Activated CD4-positive, alpha-beta T cell treated with anti-CD3 and anti-CD28 coated beads, Interleukin-2, Interleukin-6, amounts not matched to agents 100 ng/mL and 50 ng/mL, durations not matched to agents 16 hours and 8 hours (primary cell): Measurements from ENCODE around the gene CEACAM8.
"Not testable (repeated sequence)": the region's sequence is repeated elsewhere in the genome, so short reads cannot be mapped to it uniquely, and the experiment has no call there.

Experiments used
- DNase-seq: peaks from one replicate; pipeline ENCODE4 v3.0.0-alpha.2; 2020

CEACAM8 gene

DNA sequence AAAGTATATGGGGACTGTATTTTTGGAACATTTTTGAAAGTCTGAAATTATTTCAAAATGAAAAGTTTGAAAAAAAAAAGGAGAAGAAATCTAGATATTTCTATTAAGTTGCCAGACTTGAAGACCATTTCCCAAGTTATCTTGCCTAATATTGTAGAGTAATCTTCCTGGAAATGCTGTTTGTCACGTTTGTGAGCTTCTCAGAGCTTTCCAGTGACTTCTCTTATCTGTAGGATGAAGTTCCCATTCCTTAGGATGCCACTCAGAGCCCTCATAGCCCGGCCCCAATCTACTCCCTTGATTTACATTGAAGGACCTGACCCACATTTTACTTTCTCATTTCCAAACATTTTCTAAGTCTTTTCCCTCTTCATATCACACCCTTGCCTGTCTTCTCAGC lies 23.6 kb downstream of the CEACAM8 start:
- DNase-seq = no peak

DNA sequence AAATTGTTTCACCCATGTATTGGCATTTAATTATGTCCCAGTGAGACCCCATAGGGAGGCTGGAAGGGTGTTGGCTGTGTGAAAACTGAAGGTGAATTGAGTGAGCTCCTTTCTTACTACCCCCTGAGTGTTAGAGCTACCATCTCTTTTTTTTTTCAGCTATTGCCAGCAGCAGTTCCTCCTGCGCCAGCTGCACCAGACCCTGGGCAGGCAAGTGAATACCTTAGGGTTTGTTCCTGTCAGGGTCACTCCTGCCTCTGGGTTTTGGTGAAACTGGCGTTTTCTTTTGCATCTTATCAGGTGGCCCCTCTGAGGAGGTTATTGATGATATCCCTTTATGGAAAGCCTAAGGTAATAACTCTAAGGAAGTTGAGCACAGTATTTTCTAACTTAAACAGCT lies 25.5 kb downstream of the CEACAM8 start:
- no peak for DNase-seq

DNA sequence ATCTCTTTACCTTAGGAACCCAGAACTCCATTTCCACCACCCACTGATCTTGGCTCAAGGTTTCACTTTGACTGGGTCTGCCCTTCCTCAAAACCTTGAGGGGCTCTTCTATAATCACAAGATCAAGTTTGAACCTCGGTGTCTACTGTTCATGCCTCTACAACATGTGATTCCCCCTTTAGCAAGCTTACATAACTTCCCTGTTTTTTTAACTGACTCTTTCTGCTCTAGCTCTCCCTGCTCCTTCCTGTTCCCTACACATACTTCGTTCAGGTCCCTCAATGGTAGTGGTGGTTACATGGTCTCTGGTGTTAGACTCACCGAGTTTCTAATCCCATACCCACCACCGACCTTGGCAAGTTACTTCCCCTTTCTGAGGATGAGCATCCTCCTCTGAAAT lies 26.7 kb downstream of the CEACAM8 start:
- DNase-seq = no peak

DNA sequence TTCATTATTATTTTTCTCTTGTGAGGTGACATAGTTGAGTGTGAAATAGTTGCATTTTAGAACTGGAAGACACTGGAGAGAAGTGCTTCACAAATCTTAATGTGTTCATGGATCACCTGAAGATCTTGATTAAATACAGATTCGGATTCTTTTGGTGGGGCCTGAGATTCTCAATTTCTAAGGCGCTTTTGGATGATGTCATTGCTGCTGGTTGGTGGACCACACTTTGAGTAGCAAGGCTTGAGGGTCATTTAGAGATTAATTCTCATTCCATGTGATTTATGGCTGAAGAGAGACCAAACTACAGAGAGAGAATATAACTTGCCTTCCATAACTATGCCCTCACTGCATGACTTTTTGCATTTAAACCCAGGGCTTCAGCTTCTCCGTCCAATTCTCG lies 27.2 kb downstream of the CEACAM8 start:
- no peak for DNase-seq

DNA sequence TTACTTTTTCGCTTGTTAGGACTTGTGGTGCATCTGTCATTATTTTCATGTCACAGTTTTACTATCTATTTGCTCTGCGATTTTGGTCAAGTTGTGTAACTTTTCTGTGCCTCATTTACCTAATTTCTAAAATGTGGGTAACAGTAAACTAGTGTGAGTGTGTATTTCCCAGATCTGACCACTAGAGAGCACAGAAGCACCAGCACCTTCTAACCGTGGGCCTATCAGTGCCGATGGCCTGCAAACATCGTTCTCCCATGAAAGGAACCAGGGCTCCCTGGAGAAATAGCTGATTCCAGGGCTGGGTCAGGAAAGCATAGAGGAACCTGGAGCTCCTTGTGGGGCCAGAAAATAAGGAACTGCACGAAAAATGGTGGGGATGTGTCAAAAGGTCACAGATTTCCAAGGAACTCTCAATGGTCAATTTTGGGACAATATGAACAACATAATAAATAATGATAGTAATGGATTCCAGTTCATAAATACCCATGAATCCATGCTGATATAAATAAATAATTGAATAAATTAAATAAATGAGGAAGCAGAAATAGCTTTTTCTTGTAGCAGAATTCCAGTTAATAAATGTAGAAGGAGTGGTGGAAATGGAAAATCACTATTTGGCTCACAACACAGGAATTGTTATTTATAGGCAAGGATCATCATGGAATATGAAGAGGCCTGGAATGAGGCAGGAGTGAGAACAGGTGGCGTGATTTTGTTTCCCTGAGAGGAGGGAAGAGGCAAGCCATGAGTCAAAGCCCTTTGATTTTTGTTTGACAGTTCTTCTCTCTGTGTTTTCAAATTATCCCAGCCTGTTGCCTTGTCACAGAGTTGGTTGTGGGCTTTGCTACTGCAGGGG lies 31.1 kb downstream of the CEACAM8 start:
- DNase-seq = peak; percentile 58

DNA sequence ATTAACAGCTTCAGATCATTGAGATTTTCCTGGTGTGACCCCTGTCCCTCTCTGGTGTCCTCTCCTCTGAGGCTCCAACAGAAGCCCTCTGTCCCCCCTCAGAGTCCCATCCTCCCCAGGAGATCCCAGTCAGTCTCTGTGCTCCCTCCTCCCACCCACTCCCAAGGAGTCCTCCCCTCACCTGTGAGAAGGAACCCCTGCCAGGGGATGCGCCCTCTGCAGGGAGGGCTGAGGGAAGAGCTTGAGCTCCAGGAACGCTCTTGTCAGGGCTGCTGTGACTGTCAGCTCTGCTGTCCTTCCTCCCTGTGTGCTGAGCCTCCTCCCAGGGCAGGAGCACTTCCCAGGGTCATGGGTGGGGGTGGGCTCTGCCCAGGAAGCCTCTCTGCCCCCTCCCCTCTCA lies 33.2 kb downstream of the CEACAM8 start:
- DNase-seq = no peak

DNA sequence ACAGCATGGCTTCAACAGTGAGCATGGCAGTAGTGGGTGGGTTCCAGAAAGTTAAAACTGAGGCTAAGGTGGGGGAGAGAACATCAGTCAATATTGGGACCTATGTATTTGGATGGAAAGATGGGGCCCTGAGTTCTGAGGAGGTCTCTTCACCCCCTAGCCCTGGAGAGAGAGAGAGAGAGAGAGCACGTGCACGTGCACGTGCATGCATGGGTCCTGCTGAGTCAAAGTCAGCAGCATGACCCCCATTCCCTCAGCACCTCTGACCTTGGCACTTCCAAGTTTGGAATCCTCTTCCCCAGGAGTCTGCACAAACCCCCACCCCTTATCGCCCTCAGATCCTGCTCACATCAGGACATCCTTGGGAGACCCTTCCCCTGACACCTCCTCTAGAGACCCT lies 34.0 kb downstream of the CEACAM8 start:
- DNase-seq = no peak

DNA sequence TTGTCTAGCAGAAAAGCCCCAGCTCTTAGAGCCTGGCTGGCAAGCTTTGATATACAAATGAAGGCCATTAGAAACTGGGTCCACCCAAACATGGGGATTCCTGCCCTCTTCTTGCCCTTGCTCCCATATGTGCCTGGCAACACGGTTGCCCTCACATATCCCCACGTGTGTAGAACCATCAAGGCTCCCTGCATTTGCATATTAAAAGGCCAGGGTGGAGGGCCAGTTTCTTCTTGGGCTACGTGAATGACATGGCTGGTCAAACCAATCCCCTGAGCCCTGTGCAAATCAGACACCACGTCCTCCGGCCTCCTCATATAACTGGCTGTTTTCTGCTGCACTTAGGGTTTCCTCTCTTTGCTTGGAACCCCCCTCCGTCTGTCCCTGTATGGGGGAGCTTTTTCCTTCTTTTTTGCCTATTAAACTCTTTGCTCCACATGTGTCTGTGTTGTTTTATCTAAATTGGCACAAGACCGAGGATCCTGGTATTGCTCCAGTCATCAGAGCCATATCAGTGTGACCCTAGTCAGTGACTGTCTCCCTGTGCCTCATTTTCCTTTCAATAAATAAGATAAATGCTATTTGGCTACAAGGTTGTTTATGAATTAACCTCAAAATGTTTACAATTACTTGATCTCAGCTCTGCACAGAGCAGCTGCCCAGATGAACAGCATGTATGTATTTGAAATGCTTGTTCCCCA lies 36.1 kb downstream of the CEACAM8 start:
- DNase-seq = no peak

DNA sequence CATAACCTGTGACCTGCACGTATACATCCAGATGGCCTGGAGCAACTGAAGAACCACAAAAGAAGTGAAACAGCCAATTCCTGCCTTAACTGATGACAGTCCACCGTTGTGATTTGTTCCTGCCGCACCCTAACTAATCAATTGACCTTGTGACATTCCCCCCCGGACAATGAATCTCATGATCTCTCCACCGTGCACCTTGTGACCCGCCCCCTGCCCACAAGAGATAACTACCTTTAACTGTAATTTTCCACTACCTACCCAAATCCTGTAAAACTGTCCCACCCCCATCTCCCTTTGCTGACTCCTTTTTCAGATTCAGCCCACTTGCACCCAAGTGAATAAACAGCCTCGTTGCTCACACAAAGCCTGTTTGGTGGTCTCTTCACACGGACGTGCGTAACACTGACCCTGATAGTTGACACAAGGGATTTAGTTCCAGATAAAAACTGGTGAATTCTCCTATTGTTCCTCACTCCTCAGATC lies 37.3 kb downstream of the CEACAM8 start:
- DNase-seq = not testable (repeated sequence)

DNA sequence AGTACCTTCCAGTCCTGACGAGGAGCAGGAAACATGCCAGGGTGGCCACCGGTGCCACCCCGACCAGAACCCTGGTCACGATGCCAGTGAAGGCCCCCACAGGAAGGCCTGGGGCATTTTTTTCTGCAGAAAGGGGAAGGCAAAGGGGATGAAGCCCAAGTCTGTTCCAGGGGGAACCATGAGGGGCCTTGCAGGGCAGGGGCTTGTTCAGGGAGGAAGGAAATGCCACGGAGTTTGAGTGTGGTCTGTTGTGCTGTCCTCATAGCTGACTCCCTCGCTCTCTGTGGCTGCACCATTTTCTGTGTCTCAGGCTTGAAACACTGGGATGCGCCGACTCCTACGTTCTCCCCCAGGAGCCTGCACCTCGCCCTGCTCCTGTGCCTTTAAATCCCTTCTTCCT lies 38.9 kb downstream of the CEACAM8 start:
- no peak for DNase-seq

DNA sequence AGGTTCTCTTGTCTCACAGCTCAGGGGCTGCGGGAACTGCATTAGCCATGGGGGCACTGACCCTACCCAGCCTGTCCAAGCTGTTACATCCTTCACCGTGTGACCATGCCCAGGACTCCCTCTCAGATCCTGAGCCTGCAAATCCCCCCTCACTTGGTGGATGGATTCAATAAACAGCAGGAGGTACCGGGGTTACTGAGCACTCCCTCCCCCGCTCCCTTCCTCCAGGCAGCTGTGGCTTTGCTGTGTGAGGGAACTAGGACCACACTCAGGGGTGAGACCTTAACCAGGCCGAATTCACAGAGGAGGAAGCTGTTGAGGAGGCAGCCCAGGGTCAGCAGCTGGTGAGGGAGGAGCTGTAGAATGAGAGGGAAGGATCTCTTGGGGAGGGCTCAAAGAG lies 39.4 kb downstream of the CEACAM8 start:
- DNase-seq = no peak

DNA sequence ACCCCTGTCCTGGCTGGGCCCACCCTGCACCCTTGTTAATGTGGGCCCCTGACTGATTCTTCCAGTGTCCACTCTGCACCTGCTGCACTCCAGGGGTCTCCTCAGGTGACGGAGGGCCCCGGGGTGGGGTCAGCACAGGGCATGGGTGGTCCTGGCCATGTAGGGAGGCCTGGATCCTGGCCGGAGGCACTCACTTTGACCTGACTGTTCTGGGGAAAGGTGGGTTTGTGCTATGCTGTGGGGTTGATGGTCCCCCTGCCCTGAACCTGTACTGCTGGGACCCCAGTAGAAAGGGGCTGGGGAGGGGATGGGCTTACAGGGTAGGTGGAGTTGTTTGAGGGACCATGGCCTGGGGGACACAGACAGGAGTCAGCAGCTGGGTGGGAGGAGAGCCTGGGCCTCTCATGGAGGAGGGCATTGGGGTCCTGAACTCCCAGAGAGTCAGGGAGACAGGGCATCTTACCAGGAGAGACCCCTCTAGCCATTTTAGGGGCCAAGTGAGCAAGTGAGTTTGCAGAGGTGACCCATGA lies 40.6 kb downstream of the CEACAM8 start:
- DNase-seq = no peak

DNA sequence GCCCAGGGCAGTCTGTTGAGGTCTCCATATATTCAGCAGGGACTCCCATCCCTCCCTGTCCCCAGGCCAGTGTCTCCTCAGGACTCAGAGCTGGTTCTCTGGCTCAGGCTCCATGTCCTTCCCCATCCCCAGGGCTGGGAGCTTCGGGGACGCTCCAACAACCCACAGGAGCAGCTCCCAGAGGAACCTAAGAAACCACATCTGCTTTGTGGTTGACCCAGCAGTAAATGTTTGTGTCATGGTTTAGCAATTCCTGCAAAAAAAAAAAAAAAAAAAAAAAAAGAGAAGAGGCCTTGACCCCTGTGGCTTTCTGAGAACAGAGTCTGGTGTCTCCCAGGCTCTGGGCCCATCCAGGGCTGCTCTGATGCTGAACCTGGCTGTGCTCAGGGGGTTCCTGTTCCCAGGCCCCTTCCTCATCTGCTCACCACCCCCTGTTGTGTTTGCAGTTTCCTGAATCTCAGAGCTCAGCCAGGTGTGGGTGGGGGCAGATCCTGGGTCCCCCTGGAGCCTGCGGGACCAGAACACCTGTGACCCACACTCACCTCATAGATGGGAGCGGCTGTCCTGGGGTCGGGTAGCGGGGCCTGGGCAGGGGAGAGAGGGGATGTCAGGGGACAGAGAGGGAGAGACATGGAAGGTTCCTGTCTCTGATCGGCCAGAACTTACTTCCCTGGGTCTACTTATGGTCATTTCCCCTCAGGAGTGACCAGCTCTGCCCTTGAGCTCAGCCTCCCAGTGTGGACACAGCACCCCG lies 41.3 kb downstream of the CEACAM8 start:
- no peak for DNase-seq

DNA sequence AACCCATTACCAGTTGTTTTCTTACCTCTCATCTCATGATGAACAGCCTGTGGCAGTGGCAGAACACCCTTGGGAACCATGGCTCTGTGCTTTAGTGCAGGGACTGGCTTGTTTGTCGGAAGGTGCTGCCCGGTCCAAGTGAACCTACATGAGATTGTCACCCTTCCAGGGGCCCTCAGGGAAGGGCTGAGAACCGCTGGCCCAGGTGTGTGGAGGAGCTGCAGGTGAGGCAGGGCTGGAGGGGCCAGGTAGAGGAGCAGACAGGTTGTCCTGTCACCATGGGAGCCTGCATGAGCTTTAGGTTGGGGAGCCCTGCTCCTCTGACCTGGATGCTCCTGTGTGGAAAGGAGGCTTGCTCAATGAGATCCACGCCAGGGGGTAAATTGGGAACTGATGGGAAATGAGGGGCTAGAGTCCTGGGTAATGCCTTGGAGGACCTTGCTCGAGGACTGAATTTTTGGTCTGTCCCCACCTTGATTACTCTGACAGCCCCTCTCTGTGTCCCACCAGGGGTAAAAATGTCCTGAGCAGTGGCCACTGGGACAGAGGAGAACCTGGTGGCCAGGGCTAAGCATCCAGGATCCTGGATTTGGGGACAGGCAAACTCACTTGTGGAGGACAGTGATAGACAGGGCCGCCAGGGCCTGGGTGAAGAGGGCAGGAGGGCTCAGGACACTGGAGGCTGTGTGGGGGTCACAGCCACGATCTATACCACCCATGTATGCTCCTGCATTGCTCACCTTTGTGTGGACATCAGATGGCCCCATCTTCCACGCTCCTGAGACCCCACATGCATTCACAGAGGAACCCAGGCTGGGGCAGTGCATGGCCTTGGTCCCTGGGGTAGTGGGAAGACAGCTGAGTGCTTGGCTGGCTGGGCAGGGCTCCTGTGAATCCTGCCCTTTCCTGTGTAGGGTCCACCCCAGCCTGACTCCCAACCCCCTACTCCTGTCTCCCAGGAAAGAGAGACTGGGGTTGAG lies 42.3 kb downstream of the CEACAM8 start:
- no peak for DNase-seq

DNA sequence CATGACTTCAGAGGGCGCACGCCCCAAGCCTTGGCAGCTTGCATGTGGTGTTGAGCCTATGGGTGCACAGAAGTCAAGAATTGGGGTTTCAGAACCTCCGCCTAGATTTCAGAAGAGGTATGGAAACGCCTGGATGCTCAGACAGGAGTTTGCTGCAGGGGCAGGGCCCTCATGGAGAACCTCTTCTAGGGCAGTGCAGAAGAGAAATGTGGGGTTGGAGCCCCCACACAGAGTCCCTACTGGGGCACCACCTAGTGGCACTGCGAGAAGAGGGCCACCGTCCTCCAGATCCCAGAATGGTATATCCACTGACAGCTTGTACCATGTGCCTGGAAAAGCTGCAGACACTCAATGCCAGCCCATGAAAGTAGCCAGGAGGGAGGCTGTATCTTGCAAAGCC lies 44.2 kb downstream of the CEACAM8 start:
- DNase-seq = not testable (repeated sequence)

DNA sequence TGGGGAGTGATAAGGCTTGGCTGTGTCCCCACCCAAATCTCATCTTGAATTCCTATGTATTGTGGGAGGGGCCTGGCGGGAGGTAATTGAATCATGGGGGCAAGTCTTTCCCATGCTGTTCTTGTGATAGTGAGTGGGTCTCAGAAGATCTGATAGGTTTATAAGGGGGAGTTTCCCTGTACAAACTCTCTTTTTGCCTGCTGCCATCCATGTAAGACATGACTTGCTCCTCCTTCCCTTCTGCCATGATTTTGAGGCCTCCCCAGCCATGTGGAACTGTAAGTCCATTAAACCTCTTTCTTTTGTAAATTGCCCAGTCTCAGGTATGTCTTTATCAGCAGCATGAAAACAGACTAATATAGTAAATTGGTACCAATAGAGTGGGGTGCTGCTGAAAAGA lies 45.7 kb downstream of the CEACAM8 start:
- DNase-seq = not testable (repeated sequence)

DNA sequence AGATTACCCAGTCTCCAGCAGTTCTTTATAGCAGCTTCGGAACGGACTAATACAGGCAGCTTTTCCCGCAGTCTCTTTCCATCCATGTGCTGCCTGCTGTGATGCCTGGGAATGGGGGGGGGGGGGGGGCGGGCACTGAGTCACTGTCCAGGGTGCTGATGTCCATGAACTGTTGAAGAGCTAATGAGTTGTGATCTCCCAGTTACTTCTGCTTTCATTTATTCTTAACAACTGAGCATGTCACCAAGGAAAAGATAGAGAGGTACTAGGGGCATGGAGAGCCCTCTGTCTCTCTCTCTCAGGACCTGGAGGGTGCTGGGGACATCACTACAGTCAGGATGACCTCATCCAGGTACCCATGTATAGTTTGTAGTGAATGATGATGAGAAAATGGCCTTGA lies 46.2 kb downstream of the CEACAM8 start:
- DNase-seq = no peak

DNA sequence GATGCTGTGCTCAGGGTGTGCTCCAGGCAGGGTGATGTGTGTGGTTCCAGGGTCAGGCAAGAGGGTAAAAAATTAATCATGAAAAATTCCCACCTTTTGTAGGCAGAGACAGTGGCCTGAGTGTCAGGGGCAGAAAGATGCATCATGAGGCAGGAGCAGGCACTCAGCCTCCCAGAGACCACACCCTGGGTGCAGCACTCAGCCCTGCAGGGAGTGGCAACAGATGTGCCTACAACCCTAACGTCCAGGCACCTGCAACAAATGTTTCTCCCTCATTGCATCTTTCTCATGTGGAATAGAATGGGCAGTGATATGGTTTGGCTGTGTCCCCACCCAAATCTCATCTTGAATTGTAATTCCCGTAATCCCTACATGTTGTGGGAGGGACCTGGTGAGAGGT lies 46.8 kb downstream of the CEACAM8 start:
- DNase-seq = no peak

DNA sequence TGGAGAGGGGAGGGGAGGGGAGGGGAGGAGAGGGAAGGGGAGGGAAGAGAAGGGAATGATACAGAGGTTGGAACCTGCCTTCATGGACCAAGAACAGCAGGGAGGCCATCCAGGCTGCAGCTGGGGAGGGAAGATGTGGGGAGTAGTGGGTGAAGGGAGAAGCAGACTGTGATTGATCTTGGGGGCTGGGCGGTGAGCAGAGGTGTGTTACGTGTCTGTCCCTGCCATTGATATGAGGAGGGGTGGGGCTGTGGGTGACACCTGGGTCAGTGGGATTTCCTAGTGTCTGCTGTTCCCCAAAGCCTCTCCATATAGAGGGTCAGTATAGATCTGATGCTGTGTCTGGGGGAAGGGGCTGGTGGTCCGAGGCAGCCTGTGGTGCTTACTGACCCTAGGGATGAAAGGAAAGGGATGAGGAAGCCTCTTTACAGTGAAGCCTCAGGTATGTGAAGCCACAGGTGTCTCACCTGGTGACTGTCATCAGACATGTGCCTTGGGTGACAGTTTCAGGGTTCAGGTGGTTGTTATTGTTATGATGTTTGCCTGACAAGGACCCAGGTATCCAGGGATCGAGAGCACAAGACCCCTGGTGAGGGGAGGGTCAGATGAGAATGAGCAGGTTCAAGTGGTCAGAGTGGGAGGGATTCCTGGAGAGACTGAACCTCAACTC lies 47.8 kb downstream of the CEACAM8 start:
- no peak for DNase-seq

DNA sequence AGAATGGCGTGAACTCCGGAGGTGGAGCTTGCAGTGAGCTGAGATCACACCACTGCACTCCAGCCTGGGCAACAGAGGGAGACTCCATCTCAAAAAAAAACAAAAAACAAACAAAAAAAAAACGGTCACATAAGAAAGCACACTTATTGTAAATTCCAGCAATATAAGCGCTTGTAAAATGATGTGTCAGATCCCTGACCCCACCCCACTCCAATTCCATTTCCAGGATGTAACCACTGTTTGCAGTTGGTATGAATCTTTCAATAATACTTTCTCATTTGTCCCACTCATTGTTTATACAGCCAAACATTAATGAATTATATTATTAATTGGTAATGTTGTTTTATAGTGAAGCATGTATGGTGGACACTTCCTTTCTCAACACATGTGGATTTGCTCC lies 50.6 kb downstream of the CEACAM8 start:
- no peak for DNase-seq

DNA sequence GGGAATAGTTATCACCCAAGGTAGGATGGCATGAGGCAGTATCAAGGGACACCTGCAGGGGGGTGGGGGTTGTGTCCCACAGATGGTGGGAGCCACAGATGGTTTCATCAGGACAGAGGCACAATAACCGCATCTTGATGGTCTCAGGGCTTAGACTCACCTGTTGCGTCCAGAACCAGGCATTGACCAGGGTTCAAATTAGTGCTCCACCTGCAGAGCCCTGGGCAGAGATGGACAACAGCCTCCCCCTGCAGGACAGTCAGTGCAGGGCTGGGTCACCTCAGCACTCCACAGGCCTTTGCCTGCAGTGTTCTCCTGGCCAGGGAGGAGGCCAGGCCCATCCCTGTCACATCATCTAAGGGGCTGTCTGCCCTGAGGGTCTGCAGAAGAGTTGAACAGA lies 51.9 kb downstream of the CEACAM8 start:
- no peak for DNase-seq
